GM10248 (cell line): ENCODE results near the gene FAU.

Source experiments
- CTCF ChIA-PET: fragments of 300-600 bp; sonication (Branson Sonifier 250); formaldehyde crosslinking; extraction: SDS; loops from one replicate; lab custom pipeline; 2021; ENCODE audit warnings: antibody characterized with exemption; lab: Yijun Ruan, JAX
- POLR2A ChIA-PET: fragments of 350-650 bp; sonication (Branson Sonifier 250); formaldehyde crosslinking; extraction: SDS; loops from one replicate; lab custom pipeline; 2020; ENCODE audit warnings: antibody characterized with exemption; lab: Yijun Ruan, JAX
- DNase-seq: peaks from one replicate; pipeline ENCODE4 v3.0.0; 2012; ENCODE audit errors: extremely low spot score
- CTCF ChIP-seq: IDR thresholded peaks from 2 replicates; pipeline ENCODE4 v1.5.1; 2012; ENCODE audit warnings: mild to moderate bottlenecking, low read depth; ENCODE audit errors: extremely low read depth, missing control alignments, control extremely low read depth

Gene FAU

GRCh38 chr11:65126624-65127274, 4.8 kb upstream of the FAU start:
- ChIA-PET POLR2A (no interaction called here), CTCF (interaction anchor here (1.0 to 1.8 kb wide), 2 partner anchors 10 to 13 kb away, joined by 3 to 6 read pairs; partner anchors contain the start of gene ZNHIT2)
- no peak for TF ChIP-seq CTCF
- no peak for DNase-seq

DNA sequence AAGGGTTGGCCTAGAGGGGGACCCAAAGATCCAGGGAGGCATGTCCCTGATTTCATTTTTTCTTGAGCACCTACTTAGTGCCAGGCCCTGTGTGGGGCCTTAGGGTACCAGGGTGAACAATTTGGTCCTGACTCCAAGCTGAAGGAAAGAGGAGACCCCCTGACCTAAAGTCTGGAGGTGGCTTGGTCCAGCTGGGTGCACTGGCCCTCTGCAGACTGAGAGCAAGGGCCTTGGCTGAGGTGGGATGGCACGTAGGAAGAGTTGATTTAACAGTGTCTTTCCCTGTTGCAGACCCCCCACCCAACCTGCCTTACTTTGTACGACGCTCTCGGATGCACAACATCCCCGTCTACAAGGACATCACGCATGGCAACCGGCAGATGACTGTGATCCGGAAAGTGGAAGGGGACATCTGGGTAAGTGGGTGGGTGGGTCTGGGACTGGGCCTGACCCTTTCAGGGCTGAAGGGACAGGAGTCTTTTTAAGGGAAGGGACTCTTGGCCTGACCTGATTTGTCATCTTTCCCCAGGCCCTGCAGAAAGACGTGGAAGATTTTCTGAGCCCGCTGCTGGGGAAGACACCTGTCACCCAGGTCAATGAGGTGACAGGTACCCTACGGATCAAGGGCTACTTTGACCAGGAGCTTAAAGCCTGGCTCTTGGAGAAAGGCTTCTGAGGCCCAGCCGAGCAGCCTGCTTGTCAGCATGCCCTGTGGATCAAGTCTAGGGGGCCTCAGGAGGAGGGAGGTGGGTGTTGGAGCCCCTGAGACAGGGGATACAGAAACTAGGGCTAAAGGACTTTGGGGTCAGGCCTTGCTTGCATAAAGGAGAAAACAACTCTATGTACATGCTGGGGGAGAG, 3.5 kb upstream of the FAU start:
- CTCF ChIA-PET, result interaction anchor here (0.7 to 2.0 kb wide), 5 partner anchors 9 to 113 kb away, joined by 3 to 9 read pairs (median 5); partner anchors contain the start of genes CAPN1, TM7SF2 and ZNHIT2
- POLR2A ChIA-PET, result interaction anchor here (1.0 kb wide), 1 partner anchor 9 kb away, joined by 3 read pairs; no protein-coding TSS in a partner anchor
- TF ChIP-seq CTCF, result no peak
- DNase-seq, result no peak

DNA sequence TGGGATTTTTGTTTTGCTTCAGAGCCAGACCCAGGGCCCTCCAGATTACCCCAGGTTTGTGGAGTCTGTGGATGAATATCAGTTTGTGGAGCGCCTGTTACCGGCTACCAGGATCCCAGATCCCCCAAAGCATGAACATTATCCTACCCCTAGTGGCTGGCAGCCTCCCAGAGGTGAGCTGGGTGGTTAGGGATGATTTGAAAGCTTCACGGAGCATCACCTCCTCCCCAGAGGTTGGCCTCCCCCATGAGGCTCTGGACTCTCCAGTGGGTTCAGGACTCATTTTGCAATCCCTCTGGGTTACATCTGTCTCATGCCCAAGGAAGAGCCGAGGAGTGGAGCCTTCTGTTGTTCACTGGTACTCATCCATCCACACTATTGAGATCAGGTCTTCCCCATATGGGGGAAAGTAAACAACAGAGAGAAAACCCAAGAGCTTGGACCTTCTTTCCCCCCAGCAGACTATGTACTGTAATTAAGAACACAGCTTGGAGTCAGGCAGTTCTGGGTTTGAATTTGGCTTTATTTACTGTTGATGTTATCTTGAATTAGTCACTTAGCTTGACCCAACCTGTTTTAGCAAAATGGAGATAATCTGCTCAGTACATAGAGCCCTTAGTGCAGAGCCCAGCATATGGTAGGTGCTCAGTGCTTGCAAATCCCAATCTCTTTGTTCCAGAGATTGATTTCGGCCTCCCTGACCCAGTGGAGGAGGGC, 2.7 kb upstream of the FAU start:
- no peak for TF ChIP-seq CTCF
- CTCF ChIA-PET, result interaction anchor here (0.7 to 2.0 kb wide), 5 partner anchors 11 to 112 kb away, joined by 3 to 9 read pairs (median 5); partner anchors contain the start of genes CAPN1 and TM7SF2
- POLR2A ChIA-PET, result no interaction called here
- no peak for DNase-seq

GRCh38 chr11:65121447-65121864, 478 bp downstream of the FAU start:
- no peak for TF ChIP-seq CTCF
- ChIA-PET POLR2A (interaction anchor here (1.0 to 2.0 kb wide), 8 partner anchors 8 to 108 kb away, joined by 4 to 10 read pairs (median 4); partner anchors contain the start of genes ARL2, CAPN1, SYVN1 and TM7SF2), CTCF (interaction anchor here (0.7 to 7.2 kb wide), 11 partner anchors 9 to 276 kb away, joined by 3 to 73 read pairs (median 4); partner anchors contain the start of genes ARL2, CAPN1, SYVN1 and TM7SF2)
- DNase-seq, result no peak

GRCh38 chr11:65120831-65121230, 1.1 kb downstream of the FAU start:
- POLR2A ChIA-PET, result interaction anchor here (1.7 kb wide), 1 partner anchor 11 kb away, joined by 5 read pairs; no protein-coding TSS in a partner anchor
- DNase-seq, result no peak
- CTCF ChIA-PET, result interaction anchor here (0.9 to 7.2 kb wide), 6 partner anchors 9 to 275 kb away, joined by 3 to 73 read pairs (median 4); partner anchors contain the start of genes ARL2, CAPN1 and TM7SF2
- no peak for TF ChIP-seq CTCF
